Measurements from ENCODE around the gene FAM168A.

FAM168A gene

GRCh38 chr11:73420136-73420535 is 177.8 kb downstream of the FAM168A start:
- no peak for DNase-seq

- DNase-seq, result no peak
Observed at GRCh38 chr11:73416786-73417185, 181.1 kb downstream of the FAM168A start.

GRCh38 chr11:73415854-73416615 is 181.9 kb downstream of the FAM168A start:
- DNase-seq, result no peak

- DNase-seq, result no peak
Observed at GRCh38 chr11:73414977-73415651, 182.8 kb downstream of the FAM168A start.

GRCh38 chr11:73413256-73413655 is 184.7 kb downstream of the FAM168A start:
- DNase-seq, result no peak

- no peak for DNase-seq
Observed at GRCh38 chr11:73412308-73412707, 185.6 kb downstream of the FAM168A start.

- no peak for DNase-seq
Observed at GRCh38 chr11:73411031-73411430, 186.9 kb downstream of the FAM168A start.

- DNase-seq, result no peak
Observed at GRCh38 chr11:73410627-73411026, 187.3 kb downstream of the FAM168A start.

GRCh38 chr11:73409431-73409830 is 188.5 kb downstream of the FAM168A start:
- DNase-seq, result no peak

- DNase-seq, result no peak
Observed at GRCh38 chr11:73406619-73407018, 191.3 kb downstream of the FAM168A start.

- DNase-seq, result no peak
Observed at GRCh38 chr11:73406131-73406530, 191.8 kb downstream of the FAM168A start.

- no peak for DNase-seq
Observed at GRCh38 chr11:73405146-73405510, 192.8 kb downstream of the FAM168A start.

GRCh38 chr11:73404506-73405145 is 193.3 kb downstream of the FAM168A start:
- DNase-seq, result no peak

- no peak for DNase-seq
Observed at GRCh38 chr11:73404048-73404447, 193.9 kb downstream of the FAM168A start.

GRCh38 chr11:73403541-73403940 is 194.4 kb downstream of the FAM168A start:
- DNase-seq, result no peak

- no peak for DNase-seq
Observed at GRCh38 chr11:73402834-73403185, 195.1 kb downstream of the FAM168A start.

- no peak for DNase-seq
Observed at GRCh38 chr11:73401924-73402833, 195.7 kb downstream of the FAM168A start.

- no peak for DNase-seq
Observed at GRCh38 chr11:73401217-73401923, 196.5 kb downstream of the FAM168A start.

GRCh38 chr11:73400293-73400692 is 197.6 kb downstream of the FAM168A start:
- no peak for DNase-seq

- no peak for DNase-seq
Observed at GRCh38 chr11:73399636-73400035, 198.3 kb downstream of the FAM168A start.

GRCh38 chr11:73399159-73399590 is 198.7 kb downstream of the FAM168A start:
- DNase-seq, result no peak

- no peak for DNase-seq
Observed at GRCh38 chr11:73398721-73399120, 199.2 kb downstream of the FAM168A start.

Measured in DMS79 treated with DMSO at 0.1 percent for 48 hours (cell line).